Tibial nerve (tissue), 4 donors: ENCODE measurements around the gene GNAL. TPM values are rescaled to one million over a fixed set of nuclear protein-coding genes. Genes with fewer than 3 reads are reported as not detected.

Source experiments
- DNase-seq, 2 donors: peaks; one replicate each; pipeline ENCODE4 v3.0.0-alpha.2; 2019; ENCODE audit warnings: low spot score in 2 of 2
- H3K27ac ChIP-seq, 4 donors: fragments of 200-600 bp; sonication (generic) in 3 of 4; one replicate each; pipeline ENCODE4 v1.5.1; 2017 to 2019; ENCODE audit warnings: mild to moderate bottlenecking in 1 of 4
- H3K27me3 ChIP-seq, 2 donors: fragments of 200-600 bp; sonication (generic) in 1 of 2; one replicate each; pipeline versions ENCODE4 v1.5.1 to v1.6.0; 2017 to 2019
- H3K36me3 ChIP-seq, 3 donors: fragments of 200-600 bp; sonication (generic); one replicate each; pipeline ENCODE4 v1.5.1; 2018 to 2019
- H3K4me1 ChIP-seq, 4 donors: fragments of 200-600 bp; sonication (generic) in 3 of 4; one replicate each; pipeline ENCODE4 v1.5.1; 2017 to 2019
- H3K4me3 ChIP-seq, 4 donors: fragments of 200-600 bp; sonication (generic) in 3 of 4; one replicate each; pipeline ENCODE4 v1.5.1; 2017 to 2019; ENCODE audit warnings: mild to moderate bottlenecking in 1 of 4, moderate library complexity in 1 of 4
- H3K9me3 ChIP-seq, 4 donors: fragments of 200-600 bp; sonication (generic) in 3 of 4; one replicate each; pipeline ENCODE4 v1.5.1; 2017 to 2019
- CTCF ChIP-seq, 5 experiments: fragments of 200-600 bp in 3 of 5; fragments of 450-650 bp in 2 of 5; sonication (generic) in 3 of 5; IDR thresholded peaks; one replicate each; pipeline ENCODE4 v1.5.1; 2016 to 2019; ENCODE audit warnings: antibody characterized with exemption in 5 of 5, mild to moderate bottlenecking in 3 of 5, moderate library complexity in 2 of 5
- EP300 ChIP-seq, 2 donors: sonication (generic); formaldehyde crosslinking; IDR thresholded peaks; one replicate each; pipeline ENCODE4 v1.6.1; 2017; ENCODE audit warnings: antibody characterized with exemption in 2 of 2, mild to moderate bottlenecking in 1 of 2
- POLR2A ChIP-seq, 2 donors: fragments of 450-650 bp; IDR thresholded peaks; one replicate each; pipeline ENCODE4 v1.6.1; 2017; ENCODE audit warnings: antibody characterized with exemption in 2 of 2, mild to moderate bottlenecking in 2 of 2, moderate library complexity in 2 of 2
- WGBS, 2 donors: methylation state at CpG; one replicate each; pipeline ENCODE4 v1.1.5; 2018; 5-methylcytosine and 5-hydroxymethylcytosine counted together
- total RNA-seq, 4 donors: library from RNA; depleted of rRNA; stranded (reverse); fragments of >200 nt; gene quantifications; one replicate each; pipeline ENCODE4 v1.1.0, GENCODE V29; 2016

The GNAL gene
- total RNA-seq, 4 donors from 2014 or later: 11.3 to 17.3 (median 14.4) TPM

DNA sequence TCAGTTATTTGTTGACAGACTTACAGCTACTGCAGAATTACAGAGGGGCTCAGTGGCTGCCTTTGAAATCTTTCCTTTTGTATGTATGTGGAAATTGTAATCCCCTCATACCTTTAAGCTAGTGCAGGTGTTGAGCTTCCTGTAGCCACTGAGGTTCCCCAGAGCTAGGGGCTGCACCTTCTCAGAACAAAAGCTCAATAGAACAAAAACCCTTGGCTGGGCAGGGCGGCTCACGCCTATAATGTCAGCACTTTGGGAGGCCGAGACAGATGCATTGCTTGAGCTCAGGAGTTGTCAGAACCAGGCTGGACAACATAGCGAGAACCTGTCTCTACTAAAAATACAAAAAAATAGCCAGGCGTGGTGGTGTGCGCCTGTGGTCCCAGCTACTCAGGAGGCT lies 120.8 kb downstream of the GNAL start:
- no peak overlapping the region for H3K4me3 ChIP-seq
- 90 to 93% methylated on average over 6 of the region's 6 CpGs for WGBS, 2 donors
- no peaks in the 10 kb centered on the region for H3K4me1 ChIP-seq
- H3K9me3 ChIP-seq: no peaks in the 10 kb centered on the region
- DNase-seq: no peak
- no peaks in the 10 kb centered on the region for H3K36me3 ChIP-seq
- H3K27ac ChIP-seq: no peak overlapping the region
- no peaks in the 10 kb centered on the region for H3K27me3 ChIP-seq
- TF ChIP-seq EP300 (IDR thresholded peaks at IDR 0.05) (no peak), POLR2A (IDR thresholded peaks at IDR 0.05) (no peak), CTCF (IDR thresholded peaks at IDR 0.05) (no peak)

DNA sequence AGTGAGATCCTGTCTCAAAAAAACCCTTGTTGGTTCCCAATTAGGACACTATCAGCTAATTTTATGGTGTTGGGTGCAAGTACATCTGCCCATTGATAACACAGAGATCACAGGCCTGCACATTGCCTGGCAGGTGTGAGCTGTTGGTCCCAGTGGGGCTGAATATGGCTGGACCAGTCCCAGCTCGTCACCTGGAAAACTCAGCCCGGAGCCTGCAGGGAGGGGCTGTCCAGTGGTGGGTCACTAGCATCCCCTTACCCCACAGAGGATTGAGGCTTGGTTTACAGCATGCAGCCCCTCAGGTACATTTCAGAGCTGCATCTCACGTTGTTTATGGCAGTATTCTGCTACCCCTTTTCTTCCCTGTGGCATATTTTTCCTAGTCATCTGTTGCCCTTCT lies 121.3 kb downstream of the GNAL start:
- H3K27me3 ChIP-seq: no peaks in the 10 kb centered on the region
- DNase-seq: no peak
- H3K4me1 ChIP-seq: no peaks in the 10 kb centered on the region
- 82 to 96% methylated on average over 3 of the region's 3 CpGs for WGBS, 2 donors
- no peak overlapping the region for H3K27ac ChIP-seq
- H3K9me3 ChIP-seq: no peaks in the 10 kb centered on the region
- no peak overlapping the region for H3K4me3 ChIP-seq
- TF ChIP-seq CTCF (IDR thresholded peaks at IDR 0.05) (no peak), EP300 (IDR thresholded peaks at IDR 0.05) (no peak), POLR2A (IDR thresholded peaks at IDR 0.05) (no peak)
- H3K36me3 ChIP-seq: no peaks in the 10 kb centered on the region

DNA sequence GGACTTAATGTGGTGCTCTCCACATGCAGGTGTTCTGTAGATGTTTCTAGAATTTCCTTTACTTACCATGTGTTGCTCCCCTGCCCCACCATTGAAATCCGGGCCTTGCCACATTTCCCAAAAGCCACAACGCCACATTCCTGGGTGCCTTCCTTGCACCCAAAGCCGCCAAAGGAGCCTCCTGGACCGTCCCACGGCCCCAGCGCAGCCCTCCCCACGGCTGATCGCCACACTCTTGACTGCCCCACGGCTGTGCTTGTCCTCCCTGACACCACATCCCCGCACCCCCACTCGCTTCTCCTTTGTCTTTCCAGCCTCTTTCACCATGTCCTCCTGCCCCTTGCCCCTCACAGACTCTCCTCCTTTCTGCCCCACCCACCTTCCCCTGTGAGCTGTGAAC lies 121.9 kb downstream of the GNAL start:
- H3K4me1 ChIP-seq: no peaks in the 10 kb centered on the region
- WGBS, 2 donors: 86 to 88% methylated on average over 11 of the region's 11 CpGs
- H3K27me3 ChIP-seq: no peaks in the 10 kb centered on the region
- DNase-seq: no peak
- H3K4me3 ChIP-seq: no peak overlapping the region
- TF ChIP-seq CTCF (IDR thresholded peaks at IDR 0.05): no peak
- TF ChIP-seq POLR2A (IDR thresholded peaks at IDR 0.05): no peak
- no peak for TF ChIP-seq EP300 (IDR thresholded peaks at IDR 0.05)
- H3K9me3 ChIP-seq: no peaks in the 10 kb centered on the region
- H3K36me3 ChIP-seq: no peaks in the 10 kb centered on the region
- no peak overlapping the region for H3K27ac ChIP-seq

DNA sequence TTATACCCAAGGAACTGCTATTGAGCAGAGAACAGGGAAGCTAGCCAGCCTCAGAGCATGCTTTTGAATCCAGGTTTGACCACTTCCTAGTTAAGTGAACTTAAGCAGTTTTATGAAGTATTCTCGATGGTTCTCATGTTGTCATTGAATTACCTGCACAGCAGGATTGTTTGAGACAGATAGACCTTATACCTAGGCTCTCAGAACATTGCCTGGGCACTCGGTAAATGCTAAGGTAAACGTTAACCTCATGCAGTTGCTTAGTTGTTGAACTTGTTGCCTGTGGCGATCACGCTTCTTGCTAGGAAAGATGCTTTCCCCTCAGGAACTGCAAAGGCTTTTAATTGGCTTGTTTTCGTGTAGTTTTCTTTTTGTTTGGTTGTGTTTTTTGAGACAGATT lies 128.2 kb downstream of the GNAL start:
- peaks cover 0 to 8% (median 0%) of the 10 kb centered on the region in 4 donors for H3K9me3 ChIP-seq
- no peak overlapping the region for H3K27ac ChIP-seq
- H3K4me1 ChIP-seq: no peaks in the 10 kb centered on the region
- WGBS, 2 donors: 75 to 85% methylated on average over 6 of the region's 6 CpGs
- H3K36me3 ChIP-seq: no peaks in the 10 kb centered on the region
- DNase-seq: no peak
- H3K27me3 ChIP-seq: no peaks in the 10 kb centered on the region
- TF ChIP-seq POLR2A (IDR thresholded peaks at IDR 0.05) (no peak), CTCF (IDR thresholded peaks at IDR 0.05) (no peak), EP300 (IDR thresholded peaks at IDR 0.05) (no peak)
- H3K4me3 ChIP-seq: no peak overlapping the region

DNA sequence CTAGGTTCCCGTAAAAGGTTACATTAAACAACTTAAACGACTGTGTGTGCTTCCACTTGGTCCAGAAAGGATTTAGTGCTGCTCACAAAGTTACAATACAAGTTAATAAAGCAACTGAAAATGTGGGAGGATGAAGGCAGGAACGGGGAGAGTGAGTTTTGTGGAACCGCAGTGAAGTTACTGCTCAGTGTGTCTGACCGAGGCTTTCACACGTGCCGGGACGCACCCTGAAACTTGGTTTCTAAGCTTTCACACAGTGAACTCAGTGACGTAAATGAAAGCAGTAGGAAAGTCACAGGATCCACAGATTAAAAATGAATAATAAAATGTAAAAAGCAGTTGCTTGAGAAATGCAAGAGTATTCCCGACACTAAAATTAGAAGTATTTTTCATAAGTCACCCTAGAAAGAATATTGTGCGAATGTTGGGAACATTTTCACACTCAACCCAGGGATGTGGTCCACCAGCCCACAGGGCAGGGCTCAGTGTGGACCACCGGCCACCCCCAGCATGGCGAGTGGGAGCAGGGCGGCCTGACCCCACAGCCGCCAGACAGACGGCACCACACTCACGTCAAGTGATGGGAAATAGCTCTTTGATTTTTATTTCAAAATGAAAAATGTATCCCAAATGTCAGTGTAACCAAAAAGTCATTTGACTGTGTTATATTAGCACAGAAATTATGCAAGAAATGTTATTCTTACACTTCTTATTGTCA lies 129.6 kb downstream of the GNAL start:
- DNase-seq: no peak
- TF ChIP-seq POLR2A (IDR thresholded peaks at IDR 0.05) (no peak), EP300 (IDR thresholded peaks at IDR 0.05) (no peak), CTCF (IDR thresholded peaks at IDR 0.05) (no peak)
- WGBS, 2 donors: 78% methylated on average over 17 of the region's 17 CpGs

More for the DNA sequence above, 129.6 kb downstream of the GNAL start:
- H3K4me3 ChIP-seq: no peak overlapping the region
- H3K4me1 ChIP-seq: no peaks in the 10 kb centered on the region
- no peak overlapping the region for H3K27ac ChIP-seq
- H3K9me3 ChIP-seq: peaks cover 0 to 8% (median 0%) of the 10 kb centered on the region in 4 donors
- H3K36me3 ChIP-seq: no peaks in the 10 kb centered on the region
- no peaks in the 10 kb centered on the region for H3K27me3 ChIP-seq
